ENCODE data around the gene RNF41.

GRCh38 chr12:56204275-56204674 is 17.4 kb downstream of the RNF41 start:
- TF ChIP-seq CTCF (IDR thresholded peaks at IDR 0.05; ENCODE audit: low read length) (no peak), EZH2 (optimal IDR thresholded peaks at IDR 0.05; ENCODE audit: low read depth, low read length) (no peak), EZH2phosphoT487 (IDR thresholded peaks at IDR 0.05; ENCODE audit: low read length) (no peak)
